Stimulated activated CD8-positive, alpha-beta memory T cell treated with anti-CD3 and anti-CD28 coated beads, Interleukin-4, amount 100 ng/mL, for 4 hours (primary cell): ENCODE data around the gene C11orf42.
"Not testable (repeated sequence)": the region's sequence is repeated elsewhere in the genome, so short reads cannot be mapped to it uniquely, and the experiment has no call there.

Experiments
- DNase-seq, 2 donors: peaks; one replicate each; pipeline ENCODE4 v3.0.0-alpha.2; 2020; ENCODE audit warnings: low read depth in 2 of 2, low spot score in 1 of 2

C11orf42 gene

DNA sequence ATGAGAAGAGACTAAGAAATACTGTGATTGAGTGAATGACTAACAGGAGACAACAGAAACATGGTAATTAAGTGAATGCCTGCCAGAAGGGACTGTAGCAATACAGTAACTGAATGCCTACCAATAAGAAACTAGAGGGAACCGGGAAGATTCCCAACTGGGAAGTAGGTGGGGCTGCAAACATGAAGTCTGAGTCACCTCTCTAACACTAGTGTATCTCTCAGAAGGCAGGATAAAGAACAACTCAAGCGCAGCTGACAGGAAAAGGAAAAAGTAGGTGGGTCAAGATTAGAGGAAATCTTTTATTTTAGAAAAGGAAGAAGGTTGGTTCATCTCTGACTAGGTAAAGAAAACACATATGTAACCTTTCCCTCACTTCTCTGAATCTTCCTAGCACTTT lies 14.0 kb downstream of the C11orf42 start:
- DNase-seq, result no peak

DNA sequence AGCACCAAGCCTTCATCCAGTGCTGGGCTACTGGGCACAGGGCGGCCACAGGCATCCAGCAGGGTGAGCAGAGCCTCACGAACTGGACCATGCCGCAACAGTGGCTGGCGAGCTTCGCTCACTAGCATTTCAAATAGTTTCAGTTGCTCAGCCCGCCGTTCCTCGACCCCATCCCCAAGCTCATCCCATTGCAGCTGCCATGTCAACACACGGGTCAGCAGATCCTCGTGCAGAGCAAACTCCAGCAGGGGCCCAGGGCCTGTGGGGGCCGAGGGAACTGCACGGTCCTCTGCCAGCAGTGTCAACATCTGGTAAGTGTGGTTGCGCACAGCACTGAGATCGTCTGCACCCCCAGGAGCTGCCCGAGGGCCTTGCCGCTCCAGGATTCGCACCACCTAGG lies 18.5 kb downstream of the C11orf42 start:
- DNase-seq, result no peak

DNA sequence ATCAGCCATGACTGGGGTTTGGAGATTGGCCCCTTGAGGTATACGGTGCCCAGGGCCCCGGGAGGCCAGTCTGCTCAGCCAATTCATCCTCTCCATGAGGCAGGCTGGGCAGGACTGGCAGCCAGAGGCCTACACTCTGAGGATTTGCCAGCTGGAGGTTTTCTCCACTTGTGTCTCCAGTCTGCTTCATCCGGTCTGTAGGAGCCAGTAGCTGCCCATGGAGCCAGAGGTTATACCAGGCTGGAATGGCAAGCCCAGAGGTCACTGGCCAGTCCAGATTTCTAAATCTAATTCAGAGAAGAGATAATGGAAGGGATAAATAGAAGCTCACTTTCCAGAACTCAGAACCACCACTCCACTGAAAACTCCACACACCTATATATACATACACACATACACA lies 19.1 kb downstream of the C11orf42 start:
- no peak for DNase-seq

DNA sequence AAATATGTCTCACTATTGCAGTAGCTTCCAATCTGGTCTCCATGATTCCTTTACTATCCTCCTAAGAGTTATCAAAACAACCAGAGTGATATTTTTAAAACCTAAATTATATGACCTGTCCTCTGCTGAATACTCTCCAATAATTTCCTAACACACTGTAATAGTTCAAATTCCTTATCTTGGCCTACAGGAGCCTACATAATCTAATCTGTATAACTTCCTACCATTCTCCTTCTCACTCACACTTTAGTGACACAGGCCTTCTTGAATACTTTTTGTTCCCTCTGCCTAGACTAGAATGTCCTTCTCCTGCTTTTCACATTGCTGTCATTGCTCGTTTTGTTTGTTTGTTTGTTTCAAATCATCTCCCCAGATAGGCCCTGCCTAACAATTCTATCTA lies 19.7 kb downstream of the C11orf42 start:
- no peak for DNase-seq

DNA sequence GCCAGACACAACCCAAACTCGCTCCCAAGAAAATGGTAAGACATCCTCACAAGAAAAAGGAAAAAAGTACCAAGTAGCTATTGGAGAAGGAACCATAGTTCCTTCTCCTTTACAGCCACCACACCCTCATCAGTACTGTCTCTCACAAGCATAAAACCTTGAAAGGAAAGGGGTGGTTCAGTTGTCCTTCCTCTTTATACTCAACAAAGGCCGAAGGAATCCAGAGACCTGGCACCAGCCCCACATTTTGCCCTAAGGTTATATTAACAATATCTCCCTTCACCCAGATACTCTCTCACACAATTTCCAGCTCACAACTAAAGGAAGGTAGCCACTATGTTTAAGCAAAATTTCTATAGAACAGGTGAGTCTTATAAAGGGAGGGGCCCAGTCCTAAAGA lies 20.5 kb downstream of the C11orf42 start:
- no peak for DNase-seq

DNA sequence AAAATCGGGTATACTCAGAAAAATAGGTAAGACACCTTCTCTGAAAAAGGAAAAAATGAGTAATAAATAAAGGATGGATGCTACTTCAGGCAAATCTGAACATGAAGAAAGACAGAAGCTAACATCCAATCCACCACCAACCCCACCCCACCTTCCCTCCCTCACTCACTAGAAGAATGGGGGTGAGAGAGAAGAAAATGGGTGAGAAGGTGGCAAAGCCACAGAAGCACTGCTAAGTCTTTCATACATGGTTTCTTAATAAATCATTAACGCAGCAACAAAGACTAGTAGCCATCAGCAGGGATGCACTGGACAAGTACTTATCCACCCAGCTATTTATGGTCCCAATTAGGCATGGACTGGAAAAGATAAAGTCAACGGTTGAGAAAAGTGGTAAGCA lies 23.2 kb downstream of the C11orf42 start:
- DNase-seq, result no peak

DNA sequence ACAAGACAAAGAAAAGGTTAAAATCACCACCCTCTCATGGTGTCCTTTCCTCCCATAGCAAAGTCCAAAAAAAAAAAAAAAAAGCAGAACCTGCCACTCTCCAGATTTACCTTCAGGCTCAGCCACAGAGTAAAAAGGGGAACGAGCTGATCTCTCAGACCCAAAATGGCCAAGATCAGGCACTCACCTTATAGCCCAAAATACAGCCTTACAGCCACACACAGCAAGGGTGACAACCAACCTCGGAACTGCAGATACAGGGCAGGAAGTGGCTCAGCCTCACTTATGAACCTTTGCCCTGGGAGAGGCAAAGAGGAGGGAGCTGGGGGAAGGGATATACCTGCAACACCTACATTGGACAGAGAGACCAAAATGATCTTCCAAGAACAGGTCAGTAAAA lies 24.6 kb downstream of the C11orf42 start:
- no peak for DNase-seq

DNA sequence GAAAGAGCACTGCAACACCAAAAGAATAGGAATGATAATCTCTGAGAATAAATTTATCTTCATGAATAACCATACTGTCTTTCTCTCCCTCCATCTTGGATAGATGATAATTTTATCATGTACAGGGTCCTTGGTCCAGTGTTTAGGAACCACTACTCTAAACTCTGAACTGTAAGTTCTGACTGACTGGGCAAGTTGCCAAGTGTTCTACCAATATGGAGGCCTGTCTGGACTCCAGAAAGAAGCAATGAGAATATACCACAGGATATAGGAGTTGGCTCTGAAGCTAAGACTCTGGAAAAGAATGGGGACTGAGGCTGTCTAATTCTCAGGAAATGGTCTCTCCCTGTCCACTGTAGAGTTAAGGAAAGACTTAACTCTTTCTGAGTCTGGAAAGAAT lies 27.5 kb downstream of the C11orf42 start:
- no peak for DNase-seq

DNA sequence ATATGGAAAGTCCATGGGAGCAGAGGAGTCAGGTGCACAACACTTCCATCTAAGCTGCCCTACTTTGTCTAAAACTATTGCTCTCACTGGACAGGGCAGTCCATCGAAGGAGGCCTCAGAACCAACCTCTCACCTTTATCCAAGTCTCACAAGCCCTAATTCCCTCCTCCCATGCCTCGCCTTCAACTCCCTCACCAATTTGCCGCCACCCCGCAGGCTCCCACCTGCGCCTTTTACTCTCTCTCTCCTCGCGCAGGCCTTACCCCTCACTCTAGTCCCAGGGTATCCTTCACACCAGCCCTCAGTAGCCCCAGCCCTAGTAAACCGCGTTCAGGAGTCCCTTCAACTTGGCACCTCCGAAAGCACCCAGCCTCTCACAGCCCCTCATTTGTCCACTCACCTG lies 28.6 kb downstream of the C11orf42 start:
- no peak for DNase-seq

DNA sequence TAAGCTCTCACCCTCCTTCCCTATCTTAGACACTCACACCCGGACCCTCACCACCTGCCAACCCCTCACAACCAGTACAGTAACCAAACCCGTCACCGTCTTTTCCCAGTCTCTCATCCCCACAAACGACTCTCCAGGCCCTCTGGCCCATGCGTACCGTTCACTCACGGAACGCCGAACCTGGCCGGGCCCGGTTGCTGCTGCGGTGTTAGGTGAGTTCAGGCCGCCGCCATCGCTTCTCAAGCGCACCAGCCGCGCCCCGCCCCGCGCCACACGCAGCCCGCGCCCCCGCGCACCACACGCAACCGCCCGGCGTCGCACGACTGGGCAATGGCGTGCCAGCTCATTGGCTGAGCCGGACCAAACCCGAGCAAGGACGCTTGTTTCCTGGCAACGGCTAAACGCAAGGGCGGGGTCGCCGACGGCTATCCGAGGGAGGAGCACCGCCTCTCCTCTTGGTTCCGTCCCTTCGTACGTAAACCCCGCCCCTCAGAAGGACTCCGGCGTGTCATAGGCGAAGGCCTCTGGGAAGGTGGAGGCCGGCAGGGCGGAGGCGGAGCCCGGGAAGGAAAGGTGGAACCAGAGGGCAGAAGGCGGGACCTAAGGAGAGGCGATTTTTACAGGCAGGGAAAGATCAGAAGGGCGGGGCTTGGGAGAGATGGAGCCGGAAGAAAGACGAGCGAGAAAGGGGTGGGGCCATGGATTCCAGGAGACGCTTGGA lies 29.2 kb downstream of the C11orf42 start, which contains the start of gene FHIP1B:
FHIP1B (minus strand) TSS at position 250 of the 721 bp plus-strand sequence. CDS start 10,120 bp downstream, outside the sequence.
- peak; percentile 97 to 99 for DNase-seq

DNA sequence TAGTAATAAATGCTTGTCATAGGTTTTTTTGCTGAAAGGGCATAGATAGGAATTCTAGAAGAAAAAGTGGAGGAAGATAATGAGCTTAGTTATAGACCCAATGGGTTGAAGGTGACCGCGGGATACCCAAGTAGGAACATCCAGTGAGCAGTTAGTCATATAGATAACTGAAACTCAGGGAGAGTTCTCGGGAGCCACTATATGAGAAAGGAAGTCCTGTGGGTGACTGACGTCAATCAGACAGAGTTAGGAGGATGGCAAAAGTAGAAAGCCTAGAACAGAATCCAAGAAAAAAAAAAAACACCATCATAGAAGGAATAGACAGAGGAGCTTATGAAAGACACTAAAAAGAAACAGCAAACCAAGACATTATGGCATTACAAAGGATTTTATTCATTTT lies 31.9 kb downstream of the C11orf42 start:
- no peak for DNase-seq

DNA sequence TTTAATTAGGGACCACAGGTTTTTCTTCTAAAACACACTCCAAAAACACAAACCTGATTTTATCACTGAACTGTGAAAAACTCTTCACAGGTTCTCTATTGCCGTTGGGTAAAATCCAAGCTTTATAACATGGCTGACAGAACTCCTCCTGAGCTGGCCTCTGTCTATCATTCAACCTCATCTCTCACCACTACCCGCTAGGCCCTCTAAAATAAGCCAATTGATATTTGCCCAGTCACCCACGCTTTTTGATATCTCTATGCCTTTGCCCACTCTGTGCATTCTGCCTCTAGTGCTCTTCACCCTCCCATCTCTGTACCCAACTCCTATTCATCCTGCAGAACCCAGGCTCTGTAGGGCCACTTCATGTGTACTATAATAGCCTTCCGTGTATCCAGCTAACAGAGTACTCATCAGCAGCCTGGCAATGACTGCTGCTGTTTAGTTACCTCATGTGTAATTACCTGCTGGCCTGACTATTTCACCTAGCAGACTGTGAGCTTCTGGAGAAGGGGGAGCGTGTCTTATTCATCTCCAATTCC lies 32.5 kb downstream of the C11orf42 start:
- DNase-seq, result no peak

DNA sequence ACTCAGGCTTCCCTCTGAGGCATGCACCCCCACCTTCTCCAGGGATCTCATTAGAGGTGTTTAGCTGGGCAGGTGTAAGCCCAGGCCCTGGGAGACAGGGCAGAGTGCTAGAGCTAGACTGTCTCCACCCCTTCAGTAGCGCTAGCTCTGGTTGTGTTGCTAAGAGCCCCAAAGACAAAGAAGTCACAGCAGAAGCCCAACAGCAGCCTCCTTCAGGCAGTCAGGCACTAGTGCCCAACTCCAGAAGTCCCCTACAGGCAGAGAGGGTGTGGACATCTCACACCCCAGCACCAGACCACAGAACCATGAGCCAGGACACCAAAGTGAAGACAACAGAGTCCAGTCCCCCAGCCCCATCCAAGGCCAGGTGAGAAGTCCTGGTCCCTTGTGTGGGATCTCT lies 33.5 kb downstream of the C11orf42 start, which contains the start of gene CNGA4:
CNGA4 (plus strand) TSS at position 188 of the 400 bp plus-strand sequence; CDS start at position 306, 118 bp downstream.
- no peak for DNase-seq

DNA sequence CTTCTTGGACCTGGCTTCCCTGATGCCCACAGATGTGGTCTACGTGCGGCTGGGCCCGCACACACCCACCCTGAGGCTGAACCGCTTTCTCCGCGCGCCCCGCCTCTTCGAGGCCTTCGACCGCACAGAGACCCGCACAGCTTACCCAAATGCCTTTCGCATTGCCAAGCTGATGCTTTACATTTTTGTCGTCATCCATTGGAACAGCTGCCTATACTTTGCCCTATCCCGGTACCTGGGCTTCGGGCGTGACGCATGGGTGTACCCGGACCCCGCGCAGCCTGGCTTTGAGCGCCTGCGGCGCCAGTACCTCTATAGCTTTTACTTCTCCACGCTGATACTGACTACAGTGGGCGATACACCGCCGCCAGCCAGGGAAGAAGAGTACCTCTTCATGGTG lies 34.8 kb downstream of the C11orf42 start:
- no peak for DNase-seq

DNA sequence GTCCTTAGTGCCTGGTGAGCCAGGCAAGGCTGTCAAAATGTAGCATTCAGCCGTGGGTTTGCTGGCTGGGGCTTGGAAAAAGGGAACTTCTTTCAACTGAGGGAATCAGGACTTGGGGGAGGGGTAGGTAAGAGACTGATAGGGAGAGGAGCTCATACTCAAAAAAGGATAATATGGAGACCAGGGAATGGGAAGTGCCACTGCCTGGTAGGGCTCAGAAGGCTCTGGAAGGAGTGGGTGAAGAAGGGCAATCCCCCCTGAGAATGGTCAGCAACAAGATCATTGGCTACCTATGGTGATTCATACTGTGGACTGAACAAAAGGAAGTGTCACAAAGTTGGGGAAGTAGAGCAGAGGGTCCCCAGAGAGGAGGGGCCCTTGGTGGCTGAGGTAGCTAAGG lies 35.4 kb downstream of the C11orf42 start:
- DNase-seq, result no peak

DNA sequence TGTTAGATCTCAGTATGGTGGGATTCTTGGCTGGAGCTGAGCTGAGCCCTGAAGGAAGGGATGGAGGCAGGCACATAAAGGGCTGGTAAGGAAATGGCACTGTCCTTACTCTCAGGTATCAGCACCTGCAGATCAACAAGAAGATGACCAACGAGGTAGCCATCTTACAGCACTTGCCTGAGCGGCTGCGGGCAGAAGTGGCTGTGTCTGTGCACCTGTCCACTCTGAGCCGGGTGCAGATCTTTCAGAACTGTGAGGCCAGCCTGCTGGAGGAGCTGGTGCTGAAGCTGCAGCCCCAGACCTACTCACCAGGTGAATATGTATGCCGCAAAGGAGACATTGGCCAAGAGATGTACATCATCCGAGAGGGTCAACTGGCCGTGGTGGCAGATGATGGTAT lies 36.0 kb downstream of the C11orf42 start:
- no peak for DNase-seq

DNA sequence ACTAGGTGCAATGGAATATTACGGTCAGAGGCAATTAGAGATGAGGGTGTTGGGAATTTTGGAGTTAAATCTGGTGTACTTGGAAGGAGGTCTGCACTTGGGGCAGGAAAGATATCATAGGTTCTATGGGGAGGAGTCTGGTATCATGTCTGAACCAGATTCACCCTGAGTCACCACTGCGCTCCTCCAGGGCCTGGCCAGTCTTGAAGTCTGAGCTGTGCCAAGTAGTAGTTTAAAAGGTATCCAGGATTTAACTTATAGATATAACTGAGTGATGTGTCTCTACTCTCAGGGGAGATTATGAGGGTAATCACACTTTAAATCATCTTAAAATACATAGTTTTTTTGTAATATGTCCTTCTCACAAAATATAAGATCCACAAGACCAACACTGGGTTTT lies 40.2 kb downstream of the C11orf42 start:
- DNase-seq, result no peak

DNA sequence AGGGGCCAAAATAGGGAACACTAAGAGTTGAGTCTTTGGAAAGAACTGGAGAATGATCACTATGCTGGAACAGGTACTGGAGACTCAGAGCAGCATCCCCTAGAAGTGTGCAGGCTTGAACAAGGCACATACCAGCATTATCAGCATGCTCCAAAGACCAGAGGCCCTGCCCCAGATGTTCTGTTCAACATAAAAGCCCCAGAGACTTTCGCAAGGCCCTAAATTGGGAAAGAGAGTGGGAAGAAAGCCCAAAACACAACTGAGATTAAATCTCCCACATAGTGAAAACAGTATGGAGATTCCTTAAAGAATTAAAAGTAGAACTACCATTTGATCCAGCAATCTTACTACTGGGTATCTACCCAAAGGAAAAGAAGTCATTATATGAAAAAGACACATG lies 42.9 kb downstream of the C11orf42 start:
- no peak for DNase-seq

DNA sequence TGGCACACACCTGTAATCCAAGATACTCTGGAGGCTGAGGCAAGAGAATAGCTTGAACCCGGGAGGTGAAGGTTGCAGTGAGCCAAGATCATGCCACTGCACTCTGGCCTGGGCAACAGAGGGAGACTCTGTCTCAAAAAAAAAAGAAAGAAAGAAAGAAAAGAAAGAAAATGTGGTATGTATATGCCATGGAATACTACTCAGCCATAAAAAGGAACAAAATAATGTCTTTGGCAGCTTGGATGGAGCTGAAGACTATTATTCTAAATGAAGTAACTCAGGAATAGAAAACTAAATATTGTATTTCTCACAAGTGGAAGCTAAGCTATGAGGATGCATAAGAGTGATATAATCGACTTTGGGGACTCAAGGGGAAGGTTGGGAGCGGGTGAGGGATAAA lies 43.5 kb downstream of the C11orf42 start:
- not testable (repeated sequence) for DNase-seq

DNA sequence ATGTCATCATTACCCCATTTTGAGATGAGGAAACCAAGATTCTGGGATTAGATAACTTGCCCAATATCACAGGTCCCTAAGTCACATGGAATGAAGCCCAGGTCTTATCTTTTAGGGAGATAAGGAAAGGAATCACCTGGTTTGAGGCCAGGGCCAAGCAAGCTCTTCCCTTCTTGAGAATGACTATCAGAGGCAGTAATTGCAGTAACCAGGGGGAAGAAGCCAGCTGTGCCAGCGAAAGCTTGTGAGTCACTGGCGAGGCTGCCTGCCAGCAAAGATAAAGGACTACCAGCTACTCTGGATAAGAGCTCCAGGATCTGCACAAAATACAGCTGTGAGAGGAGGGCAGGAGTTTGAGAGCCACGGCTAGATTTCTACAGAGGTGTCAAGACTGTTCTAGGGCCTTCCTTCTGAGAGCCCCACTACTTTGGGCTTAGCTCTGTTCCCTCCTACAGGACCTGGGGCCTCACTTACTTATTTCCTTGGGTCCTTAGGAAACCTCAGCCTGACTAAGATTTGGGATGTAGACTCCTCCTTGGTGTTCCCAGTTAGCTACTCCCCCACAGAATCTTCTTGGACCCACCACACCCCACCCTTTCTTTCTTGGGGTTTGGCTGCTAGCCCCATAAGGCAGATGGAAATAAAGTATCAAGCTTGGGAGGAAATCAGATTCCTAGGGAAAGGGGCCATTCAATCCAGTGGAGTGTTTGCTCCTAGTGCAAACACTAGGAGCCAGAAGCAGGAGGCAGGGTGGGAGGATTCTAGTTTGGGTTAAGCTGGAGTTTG lies 44.6 kb downstream of the C11orf42 start:
- no peak for DNase-seq

DNA sequence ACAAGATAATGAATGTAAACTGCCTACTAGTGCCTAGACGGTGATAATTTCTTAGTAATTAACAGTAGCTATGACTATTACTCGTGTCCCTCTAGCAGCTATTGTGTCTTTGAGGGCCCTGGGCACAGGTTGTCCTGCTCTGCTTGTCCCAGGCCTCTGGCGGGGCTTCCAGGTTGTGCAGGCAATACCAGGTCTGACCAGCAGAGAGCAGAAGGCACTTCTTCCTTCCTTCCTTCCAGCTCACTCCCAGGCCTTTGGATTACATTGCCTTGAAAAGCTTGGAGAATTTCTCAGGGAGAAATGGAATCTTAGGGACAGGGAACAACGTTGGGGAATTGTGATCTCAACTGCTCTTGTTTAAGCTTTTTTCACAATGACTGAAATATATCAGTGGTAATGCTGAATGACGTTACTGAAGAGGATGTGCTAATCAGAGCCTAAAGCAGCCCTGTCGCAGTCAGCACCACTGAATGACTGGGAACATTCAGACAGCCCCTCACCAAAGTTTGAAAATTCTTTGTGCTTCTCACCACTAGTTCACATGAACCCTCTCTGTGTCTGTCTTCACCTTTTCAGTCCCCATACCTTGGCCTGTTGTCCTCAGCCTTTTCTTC lies 45.9 kb downstream of the C11orf42 start:
- DNase-seq, result no peak

DNA sequence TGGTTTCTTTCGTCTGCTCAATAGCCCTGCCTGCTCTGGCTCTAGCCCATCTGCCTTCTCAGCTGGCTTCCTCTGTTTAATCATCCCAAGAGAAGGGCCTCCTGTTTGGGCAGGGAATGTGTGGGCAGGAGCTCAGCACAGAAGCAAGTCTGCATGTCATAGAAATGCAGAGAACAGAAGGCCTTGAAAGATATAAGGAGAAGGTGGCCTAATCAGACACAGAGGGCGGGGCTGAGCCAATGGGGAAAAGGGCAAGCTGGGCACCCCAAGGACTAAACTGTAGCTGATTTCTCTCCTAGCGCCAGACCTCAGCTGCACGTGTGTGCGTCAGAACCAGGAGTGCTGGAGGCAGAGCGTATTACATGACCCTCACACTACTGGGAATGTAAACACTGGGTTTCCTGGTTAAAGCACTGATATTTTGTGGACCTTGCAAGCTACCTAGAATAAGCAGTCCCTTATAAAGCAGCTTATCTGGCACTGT lies 46.7 kb downstream of the C11orf42 start:
- no peak for DNase-seq
